Measurements from ENCODE around the gene RPL35A. TPM values are rescaled to one million over a fixed set of nuclear protein-coding genes. Genes with fewer than 3 reads are reported as not detected.
"Not testable (repeated sequence)": the region's sequence is repeated elsewhere in the genome, so short reads cannot be mapped to it uniquely, and the experiment has no call there.

RPL35A gene
- polyA plus RNA-seq (2013): 3,853 TPM

DNA sequence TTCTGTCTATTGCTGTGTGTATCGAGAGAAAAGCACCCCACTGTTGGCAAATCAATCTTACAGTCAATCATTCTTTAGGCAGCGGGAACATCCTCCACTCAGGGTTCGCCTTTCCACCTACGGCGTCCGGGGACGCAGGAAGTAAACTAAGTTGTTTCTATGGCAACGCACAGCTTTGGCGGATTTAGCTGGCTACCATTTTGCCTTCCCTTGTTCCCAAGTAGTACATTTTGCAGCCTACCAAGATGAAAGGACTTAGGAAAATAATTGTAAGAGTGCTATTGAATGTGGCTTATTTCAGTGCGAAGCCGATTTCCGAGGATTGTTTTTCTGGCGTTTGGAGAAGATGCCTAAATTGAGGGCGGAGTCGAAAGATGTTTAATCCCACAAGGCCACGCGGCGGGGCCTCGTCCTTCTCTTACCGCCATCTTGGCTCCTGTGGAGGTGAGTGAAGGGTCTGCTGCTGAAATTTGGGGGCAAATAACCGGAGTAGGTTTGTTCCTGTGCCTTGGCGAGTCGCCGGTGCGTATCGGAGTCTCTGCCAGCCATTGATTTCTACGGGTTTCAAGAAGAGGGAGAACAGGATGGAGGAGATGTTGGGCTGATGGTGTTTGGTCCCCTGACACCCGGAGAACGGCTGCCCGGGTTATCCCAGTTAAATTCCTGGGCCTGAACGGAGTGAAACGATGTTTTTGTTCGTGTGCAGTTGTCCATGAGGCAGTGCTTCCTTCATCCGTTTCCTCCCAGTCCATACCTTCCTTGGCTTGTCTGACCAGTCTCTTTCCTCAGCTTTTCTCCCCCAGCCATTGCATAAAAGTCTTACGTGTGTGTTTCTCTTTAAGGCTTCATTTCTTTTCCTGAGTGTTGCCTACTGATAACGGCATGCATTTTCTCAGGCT lies at the start of gene RPL35A:
RPL35A (plus strand) TSS at position 413 of the 899 bp plus-strand sequence. CDS start 778 bp downstream, outside the sequence.
- Histone ChIP-seq H3K27me3 (replicated peaks in 2 of 5; ENCODE audit: control insufficient read depth in 4 of 5, insufficient read depth in 5 of 5, low read length in 4 of 5) (no peaks in the 10 kb centered on the region), H3K4me1 (ENCODE audit: control extremely low read depth in 1 of 4, control insufficient read depth in 4 of 4, insufficient read depth in 4 of 4, low read length in 3 of 4) (peaks cover 7 to 26% (median 21%) of the 10 kb centered on the region in 4 experiments), H3K27ac (ENCODE audit: insufficient read depth in 1 of 2, low read depth in 1 of 2, low read length in 2 of 2, poor library complexity in 1 of 2, severe bottlenecking in 2 of 2) (peak within 1 kb of the TSS; percentile 99), H3K9me3 (ENCODE audit: control extremely low read depth in 1 of 5, control insufficient read depth in 4 of 5, insufficient read depth in 2 of 5, low read depth in 1 of 5, low read length in 4 of 5) (no peaks in the 10 kb centered on the region), H3K36me3 (ENCODE audit: control insufficient read depth in 4 of 4, insufficient read depth in 4 of 4, low read length in 3 of 4) (peaks cover 13 to 38% (median 27%) of the 10 kb centered on the region in 4 experiments), H3K4me3 (ENCODE audit: control insufficient read depth in 1 of 7, extremely low read depth in 1 of 7, insufficient read depth in 4 of 7, low read depth in 2 of 7, low read length in 6 of 7) (peak within 1 kb of the TSS; percentile 74 to 100 (median 89))
- ChIA-PET CTCF (interaction anchor here (0.9 to 1.7 kb wide), 3 partner anchors 11 to 130 kb away, joined by 4 to 7 read pairs (median 5); no protein-coding TSS in a partner anchor), POLR2A (no interaction called here)
- DNase-seq: peak; percentile 95 to 97 (median 95)
- 0% methylated on average over 27 of the region's 36 CpGs for WGBS (ENCODE audit: insufficient coverage)

DNA sequence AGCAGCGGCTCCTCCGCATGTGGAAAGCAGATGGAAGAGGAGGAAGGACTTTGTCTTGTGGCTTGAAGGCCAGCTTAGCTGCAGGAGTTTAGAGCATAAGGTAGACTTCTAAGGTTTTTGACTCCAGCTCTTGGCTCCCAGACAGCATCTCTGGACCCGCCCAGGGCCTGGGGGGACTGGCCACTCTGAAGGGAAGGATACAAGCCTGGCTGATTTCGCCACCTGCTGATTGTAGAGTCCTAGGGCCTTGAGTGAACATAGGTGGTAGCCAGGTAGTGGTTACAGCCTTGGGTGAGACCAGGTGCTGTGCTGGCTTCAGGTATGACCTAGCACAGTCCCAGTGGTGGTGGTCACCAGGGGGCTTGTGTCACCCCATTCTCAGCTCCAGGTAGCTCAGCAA lies 48.4 kb upstream of the RPL35A start:
- no peaks in the 10 kb centered on the region for H3K27me3 ChIP-seq (replicated peaks in 2 of 5; ENCODE audit: control insufficient read depth in 4 of 5, insufficient read depth in 5 of 5, low read length in 4 of 5)
- no peak for DNase-seq
- ChIA-PET POLR2A (no interaction called here), CTCF (interaction anchor here (1.8 kb wide), 1 partner anchor 13 kb away, joined by 4 read pairs; no protein-coding TSS in a partner anchor)
- 100% methylated on average over 4 of the region's 4 CpGs for WGBS (ENCODE audit: insufficient coverage)
- H3K27ac ChIP-seq (ENCODE audit: insufficient read depth in 1 of 2, low read depth in 1 of 2, low read length in 2 of 2, poor library complexity in 1 of 2, severe bottlenecking in 2 of 2): no peak overlapping the region
- H3K9me3 ChIP-seq (ENCODE audit: control extremely low read depth in 1 of 5, control insufficient read depth in 4 of 5, insufficient read depth in 2 of 5, low read depth in 1 of 5, low read length in 4 of 5): no peaks in the 10 kb centered on the region
- no peaks in the 10 kb centered on the region for H3K36me3 ChIP-seq (ENCODE audit: control insufficient read depth in 4 of 4, insufficient read depth in 4 of 4, low read length in 3 of 4)
- peaks cover 0 to 3% (median under 1%) of the 10 kb centered on the region in 4 experiments for H3K4me1 ChIP-seq (ENCODE audit: control extremely low read depth in 1 of 4, control insufficient read depth in 4 of 4, insufficient read depth in 4 of 4, low read length in 3 of 4)
- no peak overlapping the region for H3K4me3 ChIP-seq (ENCODE audit: control insufficient read depth in 1 of 7, extremely low read depth in 1 of 7, insufficient read depth in 4 of 7, low read depth in 2 of 7, low read length in 6 of 7)

DNA sequence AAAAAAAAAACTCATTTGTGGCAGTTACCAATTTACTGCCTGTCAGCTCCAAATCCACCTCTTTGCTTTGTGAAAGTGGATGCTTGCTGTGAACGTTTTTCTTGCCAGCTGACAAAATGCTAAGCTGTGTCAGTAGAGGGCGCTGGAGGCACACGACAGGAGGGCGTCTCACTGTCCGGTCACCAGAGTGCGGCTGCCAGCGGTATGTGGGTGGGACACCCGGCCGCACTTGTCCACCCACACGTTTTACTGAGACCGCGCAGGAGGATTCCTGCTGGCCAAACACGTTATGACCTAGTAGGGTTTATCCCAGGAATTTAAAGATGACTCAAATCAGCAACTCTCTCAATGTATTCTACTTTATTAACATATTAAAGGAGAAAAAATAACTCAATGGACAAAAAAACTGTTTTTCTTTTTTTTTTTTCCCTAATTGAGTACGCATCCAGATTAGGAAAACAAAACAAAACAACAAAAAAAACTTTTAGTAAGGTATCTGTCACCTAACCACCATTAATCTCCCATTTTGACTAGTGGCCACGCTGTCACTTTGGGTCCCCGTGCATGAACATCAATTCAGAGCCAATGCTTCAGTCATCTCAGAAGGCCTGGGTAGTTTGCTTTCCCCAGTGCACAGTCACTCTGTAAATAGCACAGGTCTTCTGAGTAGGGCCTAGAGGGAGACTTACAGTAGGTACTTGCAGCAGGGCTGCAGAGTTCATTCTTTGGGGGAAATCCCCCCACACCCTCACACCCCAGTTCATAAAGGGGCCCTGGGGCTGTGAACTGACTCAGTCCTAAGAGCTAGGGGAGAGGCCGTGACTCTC lies 43.8 kb upstream of the RPL35A start:
- CTCF ChIA-PET: interaction anchor here (0.6 to 1.1 kb wide), 10 partner anchors 9 to 173 kb away, joined by 3 to 5 read pairs (median 4); partner anchors contain the start of gene RPL35A
- peak overlapping the region in 1 of 7 experiments; percentile 42 for H3K4me3 ChIP-seq (ENCODE audit: control insufficient read depth in 1 of 7, extremely low read depth in 1 of 7, insufficient read depth in 4 of 7, low read depth in 2 of 7, low read length in 6 of 7)
- peaks cover 0 to 3% (median under 1%) of the 10 kb centered on the region in 4 experiments for H3K4me1 ChIP-seq (ENCODE audit: control extremely low read depth in 1 of 4, control insufficient read depth in 4 of 4, insufficient read depth in 4 of 4, low read length in 3 of 4)
- no peak overlapping the region for H3K27ac ChIP-seq (ENCODE audit: insufficient read depth in 1 of 2, low read depth in 1 of 2, low read length in 2 of 2, poor library complexity in 1 of 2, severe bottlenecking in 2 of 2)
- H3K27me3 ChIP-seq (replicated peaks in 2 of 5; ENCODE audit: control insufficient read depth in 4 of 5, insufficient read depth in 5 of 5, low read length in 4 of 5): no peaks in the 10 kb centered on the region
- POLR2A ChIA-PET: interaction anchor here (0.6 kb wide), 1 partner anchor 37 kb away, joined by 5 read pairs; no protein-coding TSS in a partner anchor
- H3K9me3 ChIP-seq (ENCODE audit: control extremely low read depth in 1 of 5, control insufficient read depth in 4 of 5, insufficient read depth in 2 of 5, low read depth in 1 of 5, low read length in 4 of 5): no peaks in the 10 kb centered on the region
- H3K36me3 ChIP-seq (ENCODE audit: control insufficient read depth in 4 of 4, insufficient read depth in 4 of 4, low read length in 3 of 4): no peaks in the 10 kb centered on the region
- peak; percentile 66 to 88 (median 84) for DNase-seq
- WGBS (ENCODE audit: insufficient coverage): 24% methylated on average over 10 of the region's 17 CpGs

DNA sequence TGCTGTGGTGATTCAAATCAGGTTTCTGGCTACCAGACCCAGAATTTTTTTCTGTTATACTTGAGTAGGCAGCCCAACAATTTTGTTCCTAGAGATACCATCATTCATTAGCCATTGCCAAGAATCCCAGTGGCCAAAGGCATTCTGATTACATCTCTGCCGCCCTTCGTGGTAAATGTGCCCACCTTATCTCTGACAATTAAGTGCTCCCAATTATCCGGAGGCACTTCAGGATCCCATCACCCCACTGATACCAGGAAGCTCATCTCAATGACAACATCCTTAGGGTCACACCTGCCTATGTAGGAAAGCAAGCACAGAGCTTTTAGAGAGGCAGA lies 43.2 kb upstream of the RPL35A start:
- Histone ChIP-seq H3K36me3 (ENCODE audit: control insufficient read depth in 4 of 4, insufficient read depth in 4 of 4, low read length in 3 of 4) (no peaks in the 10 kb centered on the region), H3K27me3 (replicated peaks in 2 of 5; ENCODE audit: control insufficient read depth in 4 of 5, insufficient read depth in 5 of 5, low read length in 4 of 5) (no peaks in the 10 kb centered on the region), H3K27ac (ENCODE audit: insufficient read depth in 1 of 2, low read depth in 1 of 2, low read length in 2 of 2, poor library complexity in 1 of 2, severe bottlenecking in 2 of 2) (no peak overlapping the region), H3K4me3 (ENCODE audit: control insufficient read depth in 1 of 7, extremely low read depth in 1 of 7, insufficient read depth in 4 of 7, low read depth in 2 of 7, low read length in 6 of 7) (no peak overlapping the region), H3K4me1 (ENCODE audit: control extremely low read depth in 1 of 4, control insufficient read depth in 4 of 4, insufficient read depth in 4 of 4, low read length in 3 of 4) (peaks cover 0 to 3% (median under 1%) of the 10 kb centered on the region in 4 experiments), H3K9me3 (ENCODE audit: control extremely low read depth in 1 of 5, control insufficient read depth in 4 of 5, insufficient read depth in 2 of 5, low read depth in 1 of 5, low read length in 4 of 5) (no peaks in the 10 kb centered on the region)
- 88% methylated on average over 3 of the region's 3 CpGs for WGBS (ENCODE audit: insufficient coverage)
- POLR2A ChIA-PET: no interaction called here
- no peak for DNase-seq
- CTCF ChIA-PET: interaction anchor here (0.7 to 1.1 kb wide), 3 partner anchors 9 to 155 kb away, joined by 3 to 4 read pairs (median 4); no protein-coding TSS in a partner anchor

DNA sequence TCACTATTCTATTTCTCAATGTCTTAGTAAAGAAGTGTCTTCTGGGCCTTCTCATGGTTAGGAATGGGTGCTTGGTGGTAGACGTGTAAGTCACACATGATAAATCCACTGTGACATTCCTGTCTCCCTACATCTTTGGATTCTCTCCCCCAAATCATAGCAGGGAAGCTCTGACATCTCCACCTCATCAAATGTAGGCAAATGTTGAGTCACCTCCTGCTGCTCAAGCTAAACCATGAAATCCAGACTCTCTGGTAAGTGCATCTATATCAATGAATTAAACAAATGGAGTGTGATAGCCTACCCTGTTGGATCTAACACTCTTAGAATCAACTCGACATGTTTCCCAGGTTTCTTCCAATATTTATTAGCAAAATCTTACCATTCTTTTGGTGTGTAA lies 42.8 kb upstream of the RPL35A start:
- ChIA-PET CTCF (interaction anchor here (0.7 to 1.1 kb wide), 3 partner anchors 8 to 155 kb away, joined by 3 to 4 read pairs (median 4); no protein-coding TSS in a partner anchor), POLR2A (no interaction called here)
- H3K9me3 ChIP-seq (ENCODE audit: control extremely low read depth in 1 of 5, control insufficient read depth in 4 of 5, insufficient read depth in 2 of 5, low read depth in 1 of 5, low read length in 4 of 5): no peaks in the 10 kb centered on the region
- peaks cover 0 to 3% (median under 1%) of the 10 kb centered on the region in 4 experiments for H3K4me1 ChIP-seq (ENCODE audit: control extremely low read depth in 1 of 4, control insufficient read depth in 4 of 4, insufficient read depth in 4 of 4, low read length in 3 of 4)
- no peak for DNase-seq
- H3K36me3 ChIP-seq (ENCODE audit: control insufficient read depth in 4 of 4, insufficient read depth in 4 of 4, low read length in 3 of 4): no peaks in the 10 kb centered on the region
- no peaks in the 10 kb centered on the region for H3K27me3 ChIP-seq (replicated peaks in 2 of 5; ENCODE audit: control insufficient read depth in 4 of 5, insufficient read depth in 5 of 5, low read length in 4 of 5)
- no CpG with 5 or more reads among the region's 2 CpGs for WGBS (ENCODE audit: insufficient coverage)
- H3K27ac ChIP-seq (ENCODE audit: insufficient read depth in 1 of 2, low read depth in 1 of 2, low read length in 2 of 2, poor library complexity in 1 of 2, severe bottlenecking in 2 of 2): no peak overlapping the region
- H3K4me3 ChIP-seq (ENCODE audit: control insufficient read depth in 1 of 7, extremely low read depth in 1 of 7, insufficient read depth in 4 of 7, low read depth in 2 of 7, low read length in 6 of 7): no peak overlapping the region

DNA sequence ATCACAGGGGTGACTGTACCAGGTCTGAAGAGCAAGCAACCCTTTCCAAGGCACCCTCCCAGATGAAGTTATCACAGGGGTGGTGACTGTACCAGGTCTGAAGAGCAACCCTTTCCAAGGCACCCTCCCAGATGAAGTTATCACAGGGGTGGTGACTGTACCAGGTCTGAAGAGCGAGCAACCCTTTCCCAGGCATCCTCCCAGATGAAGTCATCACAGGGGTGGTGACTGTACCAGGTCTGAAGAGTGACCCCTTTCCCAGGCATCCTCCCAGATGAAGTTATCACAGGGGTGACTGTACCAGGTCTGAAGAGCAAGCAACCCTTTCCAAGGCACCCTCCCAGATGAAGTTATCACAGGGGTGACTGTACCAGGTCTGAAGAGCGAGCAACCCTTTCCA lies 41.4 kb upstream of the RPL35A start:
- H3K27ac ChIP-seq (ENCODE audit: insufficient read depth in 1 of 2, low read depth in 1 of 2, low read length in 2 of 2, poor library complexity in 1 of 2, severe bottlenecking in 2 of 2); DNase-seq; H3K36me3 ChIP-seq (ENCODE audit: control insufficient read depth in 4 of 4, insufficient read depth in 4 of 4, low read length in 3 of 4); H3K27me3 ChIP-seq (replicated peaks in 2 of 5; ENCODE audit: control insufficient read depth in 4 of 5, insufficient read depth in 5 of 5, low read length in 4 of 5); POLR2A ChIA-PET; H3K4me3 ChIP-seq (ENCODE audit: control insufficient read depth in 1 of 7, extremely low read depth in 1 of 7, insufficient read depth in 4 of 7, low read depth in 2 of 7, low read length in 6 of 7); H3K4me1 ChIP-seq (ENCODE audit: control extremely low read depth in 1 of 4, control insufficient read depth in 4 of 4, insufficient read depth in 4 of 4, low read length in 3 of 4); H3K9me3 ChIP-seq (ENCODE audit: control extremely low read depth in 1 of 5, control insufficient read depth in 4 of 5, insufficient read depth in 2 of 5, low read depth in 1 of 5, low read length in 4 of 5): not testable (repeated sequence)
- WGBS (ENCODE audit: insufficient coverage): 100% methylated on average over 2 of the region's 2 CpGs
- CTCF ChIA-PET: interaction anchor here (0.8 kb wide), 1 partner anchor 11 kb away, joined by 3 read pairs; no protein-coding TSS in a partner anchor

Measured in common myeloid progenitor, CD34-positive (primary cell).